ENCODE measurements around the gene LDB3.

- no peak for TF ChIP-seq ZNF37A (tag by site-specific recombination; IDR thresholded peaks at IDR 0.05)
- TF ChIP-seq CTCF (tag by site-specific recombination; IDR thresholded peaks at IDR 0.05): no peak
- TF ChIP-seq ZNF274 (IDR thresholded peaks at IDR 0.05; ENCODE audit: low read length): no peak
- no peak for TF ChIP-seq ZNF274 (tag by site-specific recombination; IDR thresholded peaks at IDR 0.05; ENCODE audit: borderline replicate concordance)
- TF ChIP-seq HOXA7 (CRISPR knock-in tag; IDR thresholded peaks at IDR 0.05; ENCODE audit: borderline replicate concordance): no peak
- TF ChIP-seq ELK4 (IDR thresholded peaks at IDR 0.05; ENCODE audit: borderline replicate concordance, low read depth, low read length): no peak
- TF ChIP-seq HOXD13 (CRISPR knock-in tag; IDR thresholded peaks at IDR 0.05; ENCODE audit: borderline replicate concordance): no peak
- no peak for TF ChIP-seq ZNF544 (tag by site-specific recombination; IDR thresholded peaks at IDR 0.05)
Observed at GRCh38 chr10:86725980-86726676, 57.8 kb downstream of the LDB3 start.
